Measurements from ENCODE around the gene MAP3K9. TPM values are rescaled to one million over a fixed set of nuclear protein-coding genes. Genes with fewer than 3 reads are reported as not detected.

The MAP3K9 gene
- total RNA-seq, 1 donor from 2014 or later = 20.1 TPM

GRCh38 chr14:70816525-70816924 is 7.2 kb upstream of the MAP3K9 start:
- no peak for ATAC-seq

GRCh38 chr14:70814466-70814865 is 5.2 kb upstream of the MAP3K9 start:
- ATAC-seq = no peak

- no peak for ATAC-seq
Observed at GRCh38 chr14:70812124-70812818, 3.0 kb upstream of the MAP3K9 start.

GRCh38 chr14:70811578-70811977 is 2.3 kb upstream of the MAP3K9 start:
- no peak for ATAC-seq

- no peak for ATAC-seq
Observed at GRCh38 chr14:70811050-70811449, 1.7 kb upstream of the MAP3K9 start.

- peak; percentile 10 for ATAC-seq
Observed at GRCh38 chr14:70810621-70811020, 1.3 kb upstream of the MAP3K9 start.

GRCh38 chr14:70808416-70809224 is 693 bp downstream of the MAP3K9 start:
- peak; percentile 3 for ATAC-seq

GRCh38 chr14:70807898-70808415 is 1.4 kb downstream of the MAP3K9 start:
- peak; percentile 18 for ATAC-seq

GRCh38 chr14:70804556-70805162 is 4.7 kb downstream of the MAP3K9 start:
- ATAC-seq = no peak

- ATAC-seq = no peak
Observed at GRCh38 chr14:70803321-70804310, 5.7 kb downstream of the MAP3K9 start.

GRCh38 chr14:70802379-70802778 is 6.9 kb downstream of the MAP3K9 start:
- ATAC-seq = no peak

- no peak for ATAC-seq
Observed at GRCh38 chr14:70801836-70802235, 7.5 kb downstream of the MAP3K9 start.

- ATAC-seq = no peak
Observed at GRCh38 chr14:70796551-70796950, 12.8 kb downstream of the MAP3K9 start.

- no peak for ATAC-seq
Observed at GRCh38 chr14:70794294-70794693, 15.0 kb downstream of the MAP3K9 start.

- no peak for ATAC-seq
Observed at GRCh38 chr14:70793637-70794036, 15.7 kb downstream of the MAP3K9 start.

GRCh38 chr14:70792939-70793338 is 16.4 kb downstream of the MAP3K9 start:
- no peak for ATAC-seq

GRCh38 chr14:70791971-70792370 is 17.3 kb downstream of the MAP3K9 start:
- ATAC-seq = no peak

- no peak for ATAC-seq
Observed at GRCh38 chr14:70789961-70790360, 19.4 kb downstream of the MAP3K9 start.

- no peak for ATAC-seq
Observed at GRCh38 chr14:70789361-70789760, 20.0 kb downstream of the MAP3K9 start.

GRCh38 chr14:70788898-70789297 is 20.4 kb downstream of the MAP3K9 start:
- no peak for ATAC-seq

- peak; percentile 69 for ATAC-seq
Observed at GRCh38 chr14:70785556-70785955, 23.8 kb downstream of the MAP3K9 start.

GRCh38 chr14:70784886-70785285 is 24.4 kb downstream of the MAP3K9 start:
- ATAC-seq = peak; percentile 42

Data from esophagus mucosa (tissue), 1 donor.